ENCODE results near the gene FUZ. TPM values are rescaled to one million over a fixed set of nuclear protein-coding genes. Genes with fewer than 3 reads are reported as not detected.

FUZ gene, protein sequence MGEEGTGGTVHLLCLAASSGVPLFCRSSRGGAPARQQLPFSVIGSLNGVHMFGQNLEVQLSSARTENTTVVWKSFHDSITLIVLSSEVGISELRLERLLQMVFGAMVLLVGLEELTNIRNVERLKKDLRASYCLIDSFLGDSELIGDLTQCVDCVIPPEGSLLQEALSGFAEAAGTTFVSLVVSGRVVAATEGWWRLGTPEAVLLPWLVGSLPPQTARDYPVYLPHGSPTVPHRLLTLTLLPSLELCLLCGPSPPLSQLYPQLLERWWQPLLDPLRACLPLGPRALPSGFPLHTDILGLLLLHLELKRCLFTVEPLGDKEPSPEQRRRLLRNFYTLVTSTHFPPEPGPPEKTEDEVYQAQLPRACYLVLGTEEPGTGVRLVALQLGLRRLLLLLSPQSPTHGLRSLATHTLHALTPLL
- total RNA-seq: 10 to 100 TPM; 19.0 to 31.7 (median 26.8) TPM

DNA sequence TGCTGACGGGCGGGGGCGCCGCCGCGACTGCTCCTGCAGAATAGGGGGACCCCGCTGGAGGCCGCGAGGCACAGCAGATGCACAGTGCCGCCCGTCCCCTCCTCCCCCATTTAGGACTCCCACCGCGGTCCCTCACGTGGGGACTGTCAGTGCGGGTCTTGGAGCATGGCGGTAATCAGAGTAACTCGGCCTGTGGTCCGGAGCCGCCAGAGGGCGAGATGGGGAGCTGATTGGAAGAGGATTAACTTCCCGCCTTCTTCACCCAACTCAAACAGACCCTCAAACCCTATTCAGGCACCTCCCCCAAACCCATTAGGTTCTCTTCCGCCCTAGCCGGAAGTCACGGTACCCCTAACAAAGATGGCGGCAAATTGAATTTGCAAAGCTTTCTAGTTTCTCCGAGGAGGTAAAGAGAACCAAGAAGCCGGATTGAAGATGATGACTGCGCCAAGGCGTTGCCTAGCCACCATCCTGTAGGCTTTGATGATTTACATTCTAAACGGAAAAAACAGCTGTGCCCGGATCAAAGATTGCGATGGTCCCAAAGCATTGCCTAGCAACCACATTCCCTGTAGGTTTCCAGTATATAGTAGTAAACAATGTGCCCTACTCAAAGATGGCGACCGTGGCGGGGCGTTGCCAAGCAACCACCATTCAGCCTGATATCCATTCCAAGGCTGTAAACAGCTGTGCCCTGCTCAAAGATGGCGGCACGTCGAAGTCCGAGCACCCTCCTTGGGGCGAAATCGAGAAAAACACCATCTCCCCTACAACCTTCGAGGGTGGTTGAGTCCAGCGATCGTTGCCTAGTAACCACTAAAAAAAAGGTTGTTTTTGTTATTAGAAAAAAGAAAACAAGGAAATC lies at the start of gene FUZ:
TSS of gene FUZ (minus strand) at position 296 of the 865 bp plus-strand sequence. CDS start at position 110, 186 bp downstream.
- TF ChIP-seq EP300 (IDR thresholded peaks at IDR 0.05): peak; percentile 80 to 94
- TF ChIP-seq POLR2A (IDR thresholded peaks at IDR 0.05): no peak
- TF ChIP-seq, protein P1, sequence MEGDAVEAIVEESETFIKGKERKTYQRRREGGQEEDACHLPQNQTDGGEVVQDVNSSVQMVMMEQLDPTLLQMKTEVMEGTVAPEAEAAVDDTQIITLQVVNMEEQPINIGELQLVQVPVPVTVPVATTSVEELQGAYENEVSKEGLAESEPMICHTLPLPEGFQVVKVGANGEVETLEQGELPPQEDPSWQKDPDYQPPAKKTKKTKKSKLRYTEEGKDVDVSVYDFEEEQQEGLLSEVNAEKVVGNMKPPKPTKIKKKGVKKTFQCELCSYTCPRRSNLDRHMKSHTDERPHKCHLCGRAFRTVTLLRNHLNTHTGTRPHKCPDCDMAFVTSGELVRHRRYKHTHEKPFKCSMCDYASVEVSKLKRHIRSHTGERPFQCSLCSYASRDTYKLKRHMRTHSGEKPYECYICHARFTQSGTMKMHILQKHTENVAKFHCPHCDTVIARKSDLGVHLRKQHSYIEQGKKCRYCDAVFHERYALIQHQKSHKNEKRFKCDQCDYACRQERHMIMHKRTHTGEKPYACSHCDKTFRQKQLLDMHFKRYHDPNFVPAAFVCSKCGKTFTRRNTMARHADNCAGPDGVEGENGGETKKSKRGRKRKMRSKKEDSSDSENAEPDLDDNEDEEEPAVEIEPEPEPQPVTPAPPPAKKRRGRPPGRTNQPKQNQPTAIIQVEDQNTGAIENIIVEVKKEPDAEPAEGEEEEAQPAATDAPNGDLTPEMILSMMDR (IDR thresholded peaks at IDR 0.05): peak in 4 of 5 experiments; percentile 8 to 33 (median 22)
- Histone ChIP-seq H3K36me3 (no peaks in the 10 kb centered on the region), H3K4me1 (peaks cover 0 to 47% (median 11%) of the 10 kb centered on the region in 4 donors), H3K27me3 (no peaks in the 10 kb centered on the region), H3K27ac (peak within 1 kb of the TSS; percentile 81 to 98 (median 94)), H3K9me3 (no peaks in the 10 kb centered on the region), H3K4me3 (peak within 1 kb of the TSS; percentile 57 to 85 (median 76))
- peak; percentile 94 to 97 for DNase-seq (ENCODE audit: low spot score in 2 of 2)
- WGBS, 2 donors: 1% methylated on average over 44 to 45 of the region's 45 CpGs

DNA sequence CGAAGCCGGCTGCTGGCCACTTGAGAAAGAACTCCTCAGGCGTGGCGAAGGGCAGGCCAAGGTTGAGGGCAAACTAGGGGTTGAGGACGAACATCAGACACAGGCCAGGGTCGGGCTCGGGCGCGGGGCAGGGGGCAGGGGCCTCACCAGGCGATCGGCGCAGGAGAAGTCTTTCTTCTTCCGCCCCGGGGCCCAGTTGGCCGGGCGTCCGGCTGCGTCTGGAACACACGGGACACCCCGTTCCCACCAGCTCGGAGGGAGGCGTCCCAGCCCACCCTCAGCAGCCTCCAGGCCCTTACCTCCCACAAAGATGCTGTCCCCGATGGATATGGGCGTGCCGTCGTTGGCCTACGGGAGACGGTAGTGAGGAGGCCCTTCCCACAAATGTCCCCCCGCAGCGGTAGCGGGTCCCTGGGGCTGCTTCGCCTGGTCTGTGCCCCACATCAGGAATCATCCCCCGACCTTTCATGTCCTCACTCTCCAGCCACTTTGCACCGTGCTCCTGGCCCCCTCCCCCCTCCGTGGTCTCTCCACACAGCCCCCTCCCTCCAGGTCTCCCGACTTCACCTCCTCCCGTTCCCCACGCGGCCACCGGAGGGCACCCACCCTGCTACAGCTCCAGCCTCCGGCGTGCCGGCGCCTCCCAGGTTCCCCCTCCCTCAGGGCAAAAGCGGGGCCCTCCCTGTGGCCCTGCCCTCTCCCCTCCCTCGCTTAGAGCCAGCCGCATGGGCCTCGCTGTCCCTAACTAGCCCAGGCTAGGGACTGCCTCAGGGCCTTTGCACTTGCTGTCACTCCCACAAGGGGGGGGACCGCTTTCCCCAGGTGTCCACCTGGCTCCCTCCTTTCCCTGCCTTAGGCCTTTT lies 49.5 kb upstream of the FUZ start:
- WGBS, 2 donors: 61 to 68% methylated on average over 45 to 47 of the region's 49 CpGs
- H3K4me3 ChIP-seq: no peak overlapping the region
- no peaks in the 10 kb centered on the region for H3K27me3 ChIP-seq
- TF ChIP-seq EP300 (IDR thresholded peaks at IDR 0.05): no peak
- TF ChIP-seq, protein P1 (IDR thresholded peaks at IDR 0.05): peak in 1 of 5 experiments; percentile 6
- no peaks in the 10 kb centered on the region for H3K9me3 ChIP-seq
- H3K4me1 ChIP-seq: peaks cover 0 to 84% (median 26%) of the 10 kb centered on the region in 4 donors
- H3K27ac ChIP-seq: peak overlapping the region in 1 of 4 donors; percentile 86
- peaks cover 0 to 69% (median 4%) of the 10 kb centered on the region in 3 donors for H3K36me3 ChIP-seq
- DNase-seq (ENCODE audit: low spot score in 2 of 2): no peak

DNA sequence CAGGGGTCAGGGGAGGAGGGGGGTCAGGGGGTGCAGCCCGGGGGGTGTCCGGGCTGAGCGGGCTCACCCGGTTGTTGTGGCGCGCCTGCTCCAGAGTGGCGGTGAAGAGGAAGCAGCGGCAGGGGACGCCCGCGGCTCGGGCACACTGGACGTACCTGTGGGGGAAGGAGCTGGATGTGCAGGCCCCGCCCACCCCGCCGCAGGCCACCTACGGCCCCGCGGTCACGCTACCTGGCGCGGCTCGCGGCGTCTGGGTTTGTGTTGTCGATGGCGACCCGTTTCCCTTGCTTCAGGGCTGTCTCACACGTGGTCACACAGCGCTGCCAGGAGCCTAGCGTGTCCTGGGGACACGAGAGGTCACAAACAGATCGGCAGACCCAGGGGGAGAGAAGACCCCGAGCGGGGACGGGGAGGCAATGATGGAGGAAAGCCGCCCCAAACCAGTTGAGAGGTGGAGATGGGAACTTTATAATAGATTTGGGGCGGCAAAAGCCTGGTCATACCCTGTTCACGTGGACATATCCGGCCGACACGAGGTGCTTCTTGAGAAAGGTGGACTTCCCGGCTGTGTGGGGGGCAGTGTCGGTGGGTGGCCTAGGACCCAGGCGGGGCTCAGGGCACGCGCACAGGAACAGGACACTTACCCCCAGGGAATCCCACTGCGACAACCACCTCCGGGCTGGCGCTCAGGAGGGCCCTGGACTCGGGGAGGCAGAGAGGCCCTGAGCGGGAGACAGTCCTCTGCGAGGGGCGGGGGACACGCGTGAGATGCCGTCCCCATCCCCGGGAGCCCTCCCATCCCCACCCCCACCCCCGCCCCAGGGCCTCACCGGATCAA lies 48.7 kb upstream of the FUZ start:
- H3K9me3 ChIP-seq: no peaks in the 10 kb centered on the region
- peak overlapping the region; percentile 76 to 86 (median 81) for H3K27ac ChIP-seq
- peaks cover 0 to 87% (median 26%) of the 10 kb centered on the region in 4 donors for H3K4me1 ChIP-seq
- no peak overlapping the region for H3K4me3 ChIP-seq
- WGBS, 2 donors: 78 to 82% methylated on average over 49 to 56 of the region's 60 CpGs
- no peak for TF ChIP-seq EP300 (IDR thresholded peaks at IDR 0.05)
- TF ChIP-seq POLR2A (IDR thresholded peaks at IDR 0.05): no peak
- TF ChIP-seq, protein P1 (IDR thresholded peaks at IDR 0.05): no peak
- peaks cover 0 to 78% (median 4%) of the 10 kb centered on the region in 3 donors for H3K36me3 ChIP-seq
- no peaks in the 10 kb centered on the region for H3K27me3 ChIP-seq
- DNase-seq (ENCODE audit: low spot score in 2 of 2): no peak

DNA sequence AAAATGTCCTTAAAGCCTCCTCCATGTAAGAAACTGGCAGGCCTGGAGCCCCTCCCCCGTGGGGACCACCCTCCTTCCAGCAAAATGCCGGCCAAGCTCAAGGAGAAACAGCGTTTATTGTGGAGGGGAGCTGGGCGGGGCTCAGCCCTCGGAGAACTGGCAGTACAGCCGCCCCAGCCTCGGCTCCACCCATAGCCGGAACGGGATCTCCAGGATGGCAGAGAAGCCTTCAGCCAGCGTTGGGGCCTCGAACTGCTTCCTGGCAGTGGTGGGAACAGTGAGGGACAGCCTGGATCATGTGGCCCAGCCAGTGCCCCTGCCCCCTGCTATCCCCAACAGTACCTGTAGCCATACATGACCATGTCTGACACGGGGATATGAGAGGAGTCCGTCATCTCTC lies 48.0 kb upstream of the FUZ start:
- WGBS, 2 donors: 25 to 41% methylated on average over 8 to 13 of the region's 13 CpGs
- peak overlapping the region in 1 of 4 donors; percentile 32 for H3K4me3 ChIP-seq
- peak; percentile 55 to 71 for DNase-seq (ENCODE audit: low spot score in 2 of 2)
- H3K4me1 ChIP-seq: peaks cover 0 to 81% (median 20%) of the 10 kb centered on the region in 4 donors
- no peak for TF ChIP-seq POLR2A (IDR thresholded peaks at IDR 0.05)
- H3K9me3 ChIP-seq: no peaks in the 10 kb centered on the region
- no peaks in the 10 kb centered on the region for H3K27me3 ChIP-seq
- H3K27ac ChIP-seq: peak overlapping the region; percentile 76 to 86 (median 81)
- peaks cover 0 to 84% (median 4%) of the 10 kb centered on the region in 3 donors for H3K36me3 ChIP-seq
